ENCODE results near the gene GTPBP10. TPM values are rescaled to one million over a fixed set of nuclear protein-coding genes. Genes with fewer than 3 reads are reported as not detected.
A peak's percentile ranks its signal among the peaks of the same experiment; 100 is the strongest.

GTPBP10 gene
- total and polyA plus RNA-seq, 2 of the 13 experiments (the other 11 are each of a cell fraction or from before 2014, with no cell fraction given) = 13.3 to 38.7 TPM

- TF ChIP-seq NR2F6 (IDR thresholded peaks at IDR 0.05) = no peak
- TF ChIP-seq NR2F6 (CRISPR knock-in tag; IDR thresholded peaks at IDR 0.05) = peak; percentile 37; the same call in 1 of the 2 replicates
- peak; percentile 72 for TF ChIP-seq ARID5B (CRISPR knock-in tag; IDR thresholded peaks at IDR 0.05)
- 0 out of 2 replicates have a peak, but pooled peaks have one; percentile 46 for TF ChIP-seq KDM3A (CRISPR knock-in tag; IDR thresholded peaks at IDR 0.05; ENCODE audit: low read depth)
- peak; percentile 67; the same call in 1 of the 2 replicates for TF ChIP-seq ZMAT3 (CRISPR knock-in tag; conservative IDR thresholded peaks at IDR 0.05)
- peak; percentile 92 for TF ChIP-seq GABPB1 (CRISPR knock-in tag; IDR thresholded peaks at IDR 0.05)
- TF ChIP-seq REL (CRISPR knock-in tag; conservative IDR thresholded peaks at IDR 0.05) = 0 out of 2 replicates have a peak, but pooled peaks have one; percentile 35
- peak; percentile 47; the same call in 1 of the 2 replicates for TF ChIP-seq CHD2 (IDR thresholded peaks at IDR 0.05; ENCODE audit: low read depth, low read length)
- no peak for TF ChIP-seq ZNF354B (CRISPR knock-in tag; IDR thresholded peaks at IDR 0.05)
- TF ChIP-seq ZNF318 (CRISPR knock-in tag; IDR thresholded peaks at IDR 0.05) = peak; percentile 89
- TF ChIP-seq ETS1 (CRISPR knock-in tag; IDR thresholded peaks at IDR 0.05) = no peak
- TF ChIP-seq BORCS8-MEF2B (CRISPR knock-in tag; IDR thresholded peaks at IDR 0.05) = peak; percentile 90
- no peak; the same call in 1 of the 2 replicates for TF ChIP-seq MTERF4 (CRISPR knock-in tag; IDR thresholded peaks at IDR 0.05)
Measured at GRCh38 chr7:90346336-90347125, at the start of gene GTPBP10 (continued).
